HepG2 (cell line): ENCODE data around the gene MRPL30. TPM values are rescaled to one million over a fixed set of nuclear protein-coding genes. Genes with fewer than 3 reads are reported as not detected.

Experiments
- EHMT2 ChIP-seq: fragments of 200-600 bp; sonication (generic); IDR thresholded peaks from 2 replicates; pipeline ENCODE4 v1.7.0; 2017; ENCODE audit warnings: antibody characterized with exemption, low read depth, low read length, borderline replicate concordance
- FOXC1 ChIP-seq: sonication (generic); formaldehyde crosslinking; IDR thresholded peaks from 2 replicates; pipeline ENCODE4 v1.8.0; 2022; ENCODE audit warnings: mild to moderate bottlenecking, missing genetic modification reagents, borderline replicate concordance
- HMG20A ChIP-seq: IDR thresholded peaks from 2 replicates; pipeline ENCODE4 v1.6.1; 2016; ENCODE audit warnings: borderline replicate concordance
- HOXA3 ChIP-seq: sonication (generic); formaldehyde crosslinking; IDR thresholded peaks from 2 replicates; pipeline ENCODE4 v1.5.0; 2020; ENCODE audit warnings: missing genetic modification reagents
- MTA3 ChIP-seq: sonication (generic); formaldehyde crosslinking; IDR thresholded peaks from 2 replicates; pipeline ENCODE4 v1.4.0; 2020; ENCODE audit warnings: missing genetic modification reagents
- NR2F6 ChIP-seq, 2 experiments: IDR thresholded peaks; 2 replicates each; pipeline ENCODE4 v1.6.1; 2016; ENCODE audit warnings: antibody characterized with exemption in 1 of 2, mild to moderate bottlenecking in 1 of 2
- REXO4 ChIP-seq: sonication (generic); formaldehyde crosslinking; IDR thresholded peaks from 2 replicates; pipeline ENCODE4 v1.8.0; 2022; ENCODE audit warnings: missing genetic modification reagents, mild to moderate bottlenecking, borderline replicate concordance
- SNAPC2 ChIP-seq: sonication (generic); formaldehyde crosslinking; IDR thresholded peaks from 2 replicates; pipeline ENCODE4 v1.8.1; 2022; ENCODE audit warnings: mild to moderate bottlenecking, missing genetic modification reagents
- SP2 ChIP-seq: sonication (generic); formaldehyde crosslinking; IDR thresholded peaks from 2 replicates; pipeline ENCODE4 v1.5.1; 2020; ENCODE audit warnings: mild to moderate bottlenecking, missing genetic modification reagents
- STAG1 ChIP-seq: sonication (generic); formaldehyde crosslinking; IDR thresholded peaks from 2 replicates; pipeline ENCODE4 v1.4.0; 2020; ENCODE audit warnings: missing genetic modification reagents
- ZFP41 ChIP-seq: sonication (generic); formaldehyde crosslinking; IDR thresholded peaks from 2 replicates; pipeline ENCODE4 v1.4.0; 2020; ENCODE audit warnings: mild to moderate bottlenecking, missing genetic modification reagents, borderline replicate concordance
- ZNF530 ChIP-seq: sonication (generic); formaldehyde crosslinking; IDR thresholded peaks from 2 replicates; pipeline ENCODE4 v1.5.0; 2020; ENCODE audit warnings: low read depth, mild to moderate bottlenecking, missing genetic modification reagents
- polyA plus RNA-seq, 8 experiments: library from polyadenylated mRNA; depleted of rRNA in 3 of 8; stranded (reverse) in 7 of 8; unstranded in 1 of 8; fragments of >200 nt; fragmentation: Illumina TruSeq in 4 of 8; extraction: Trizol in 4 of 8; gene quantifications; 2 replicates each; pipeline versions ENCODE4 v1.2.1 to v1.2.3, GENCODE V29; 2011 to 2016; ENCODE audit warnings: low read depth in 4 of 8, missing spikeins in 1 of 8, mixed read lengths in 1 of 8; ENCODE audit not compliant: insufficient read depth in 1 of 8
- total RNA-seq, 5 experiments: library from RNA; depleted of rRNA; stranded (reverse); fragments of >200 nt; fragmentation: Illumina TruSeq; extraction: Trizol; gene quantifications; 2 replicates each; pipeline ENCODE4 v1.2.3, GENCODE V29; 2016; ENCODE audit warnings: low read depth in 1 of 5
- TF ChIP-seq, protein P1 (sequence below): sonication (generic); formaldehyde crosslinking; IDR thresholded peaks from 2 replicates; pipeline ENCODE4; 2020; ENCODE audit warnings: missing genetic modification reagents, mild to moderate bottlenecking, borderline replicate concordance
- TF ChIP-seq, protein P2 (sequence below): sonication (generic); formaldehyde crosslinking; IDR thresholded peaks from 2 replicates; pipeline ENCODE4 v1.8.0; 2022; ENCODE audit warnings: mild to moderate bottlenecking, missing genetic modification reagents; ENCODE audit not compliant: insufficient replicate concordance
- TF ChIP-seq, protein P3 (sequence below): IDR thresholded peaks from 2 replicates; pipeline ENCODE4 v1.6.1; 2016; ENCODE audit warnings: low read depth, borderline replicate concordance
- TF ChIP-seq, protein P4 (sequence below): sonication (generic); formaldehyde crosslinking; IDR thresholded peaks from 2 replicates; pipeline ENCODE4 v1.4.0; 2020; ENCODE audit warnings: missing genetic modification reagents
- TF ChIP-seq, protein P5 (sequence below): sonication (generic); formaldehyde crosslinking; IDR thresholded peaks from 2 replicates; pipeline ENCODE4 v1.8.1; 2023; ENCODE audit warnings: missing genetic modification reagents, mild to moderate bottlenecking, borderline replicate concordance

Gene MRPL30
- total and polyA plus RNA-seq, 2 of the 13 experiments (the other 11 are each of a cell fraction or from before 2014, with no cell fraction given): 30.2 to 75.3 TPM

DNA sequence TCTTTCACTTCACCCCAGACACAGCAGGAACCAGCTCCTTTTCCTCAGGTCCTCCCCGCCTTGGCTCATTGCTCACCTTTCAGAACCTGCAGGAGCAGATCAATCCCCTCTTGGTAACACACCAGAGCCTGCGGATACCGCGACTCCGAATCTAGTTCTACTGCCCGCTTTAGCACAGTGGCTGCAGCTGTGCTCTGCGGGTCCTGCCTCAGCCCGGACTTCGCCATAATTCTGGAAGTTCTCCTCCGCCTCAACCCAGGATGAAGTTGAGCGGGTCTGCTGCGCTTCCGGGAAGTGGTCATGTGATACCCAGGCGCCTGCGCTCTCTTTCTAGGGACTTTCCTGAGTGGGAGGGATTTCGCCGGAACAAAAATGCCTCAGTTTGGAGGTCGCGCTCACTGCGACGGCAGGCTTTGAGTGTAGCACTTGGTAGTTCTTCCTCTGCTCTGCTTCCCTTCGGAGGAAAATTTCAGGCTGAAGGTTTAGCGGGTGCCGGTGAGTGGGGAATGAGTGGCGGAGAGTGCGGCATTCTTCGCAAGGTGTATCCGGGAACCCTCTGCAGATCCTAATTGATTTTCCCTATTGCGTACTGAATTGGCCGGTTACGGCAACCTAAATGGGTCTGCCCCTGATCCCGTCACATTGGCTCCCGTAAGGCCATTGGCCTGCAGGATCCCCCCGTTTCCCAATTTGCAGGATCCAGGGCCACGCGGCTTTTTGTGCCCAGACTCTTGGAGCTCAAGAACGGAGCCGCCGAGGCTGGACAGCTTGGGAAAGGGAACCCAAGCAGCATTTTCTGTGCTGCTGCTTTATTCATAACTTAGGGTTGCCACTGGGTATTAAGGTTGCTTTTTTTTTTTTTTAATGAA lies at the start of gene MRPL30, which contains the start of gene MITD1 (continued):
- TF ChIP-seq, protein P1, sequence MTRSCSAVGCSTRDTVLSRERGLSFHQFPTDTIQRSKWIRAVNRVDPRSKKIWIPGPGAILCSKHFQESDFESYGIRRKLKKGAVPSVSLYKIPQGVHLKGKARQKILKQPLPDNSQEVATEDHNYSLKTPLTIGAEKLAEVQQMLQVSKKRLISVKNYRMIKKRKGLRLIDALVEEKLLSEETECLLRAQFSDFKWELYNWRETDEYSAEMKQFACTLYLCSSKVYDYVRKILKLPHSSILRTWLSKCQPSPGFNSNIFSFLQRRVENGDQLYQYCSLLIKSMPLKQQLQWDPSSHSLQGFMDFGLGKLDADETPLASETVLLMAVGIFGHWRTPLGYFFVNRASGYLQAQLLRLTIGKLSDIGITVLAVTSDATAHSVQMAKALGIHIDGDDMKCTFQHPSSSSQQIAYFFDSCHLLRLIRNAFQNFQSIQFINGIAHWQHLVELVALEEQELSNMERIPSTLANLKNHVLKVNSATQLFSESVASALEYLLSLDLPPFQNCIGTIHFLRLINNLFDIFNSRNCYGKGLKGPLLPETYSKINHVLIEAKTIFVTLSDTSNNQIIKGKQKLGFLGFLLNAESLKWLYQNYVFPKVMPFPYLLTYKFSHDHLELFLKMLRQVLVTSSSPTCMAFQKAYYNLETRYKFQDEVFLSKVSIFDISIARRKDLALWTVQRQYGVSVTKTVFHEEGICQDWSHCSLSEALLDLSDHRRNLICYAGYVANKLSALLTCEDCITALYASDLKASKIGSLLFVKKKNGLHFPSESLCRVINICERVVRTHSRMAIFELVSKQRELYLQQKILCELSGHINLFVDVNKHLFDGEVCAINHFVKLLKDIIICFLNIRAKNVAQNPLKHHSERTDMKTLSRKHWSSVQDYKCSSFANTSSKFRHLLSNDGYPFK (CRISPR knock-in tag): peak; percentile 94
- peak; percentile 23 for TF ChIP-seq STAG1 (CRISPR knock-in tag)
- TF ChIP-seq REXO4 (CRISPR knock-in tag): no peak
- TF ChIP-seq, protein P2, sequence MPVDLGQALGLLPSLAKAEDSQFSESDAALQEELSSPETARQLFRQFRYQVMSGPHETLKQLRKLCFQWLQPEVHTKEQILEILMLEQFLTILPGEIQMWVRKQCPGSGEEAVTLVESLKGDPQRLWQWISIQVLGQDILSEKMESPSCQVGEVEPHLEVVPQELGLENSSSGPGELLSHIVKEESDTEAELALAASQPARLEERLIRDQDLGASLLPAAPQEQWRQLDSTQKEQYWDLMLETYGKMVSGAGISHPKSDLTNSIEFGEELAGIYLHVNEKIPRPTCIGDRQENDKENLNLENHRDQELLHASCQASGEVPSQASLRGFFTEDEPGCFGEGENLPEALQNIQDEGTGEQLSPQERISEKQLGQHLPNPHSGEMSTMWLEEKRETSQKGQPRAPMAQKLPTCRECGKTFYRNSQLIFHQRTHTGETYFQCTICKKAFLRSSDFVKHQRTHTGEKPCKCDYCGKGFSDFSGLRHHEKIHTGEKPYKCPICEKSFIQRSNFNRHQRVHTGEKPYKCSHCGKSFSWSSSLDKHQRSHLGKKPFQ (CRISPR knock-in tag): no peak
- TF ChIP-seq MTA3 (CRISPR knock-in tag): no peak
- TF ChIP-seq NR2F6 (IDR thresholded peaks at IDR 0.05): peak; percentile 48
- TF ChIP-seq NR2F6 (CRISPR knock-in tag; IDR thresholded peaks at IDR 0.05): peak; percentile 77
- TF ChIP-seq, protein P3, sequence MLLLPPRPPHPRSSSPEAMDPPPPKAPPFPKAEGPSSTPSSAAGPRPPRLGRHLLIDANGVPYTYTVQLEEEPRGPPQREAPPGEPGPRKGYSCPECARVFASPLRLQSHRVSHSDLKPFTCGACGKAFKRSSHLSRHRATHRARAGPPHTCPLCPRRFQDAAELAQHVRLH (CRISPR knock-in tag): peak; percentile 98
- peak; percentile 97 for TF ChIP-seq HOXA3 (CRISPR knock-in tag)
- TF ChIP-seq EHMT2: peak; percentile 80; the same call in 1 of the 2 replicates
- peak; percentile 96; the same call in 1 of the 2 replicates for TF ChIP-seq ZFP41 (CRISPR knock-in tag)
- no peak for TF ChIP-seq ZNF530
- TF ChIP-seq, protein P4, sequence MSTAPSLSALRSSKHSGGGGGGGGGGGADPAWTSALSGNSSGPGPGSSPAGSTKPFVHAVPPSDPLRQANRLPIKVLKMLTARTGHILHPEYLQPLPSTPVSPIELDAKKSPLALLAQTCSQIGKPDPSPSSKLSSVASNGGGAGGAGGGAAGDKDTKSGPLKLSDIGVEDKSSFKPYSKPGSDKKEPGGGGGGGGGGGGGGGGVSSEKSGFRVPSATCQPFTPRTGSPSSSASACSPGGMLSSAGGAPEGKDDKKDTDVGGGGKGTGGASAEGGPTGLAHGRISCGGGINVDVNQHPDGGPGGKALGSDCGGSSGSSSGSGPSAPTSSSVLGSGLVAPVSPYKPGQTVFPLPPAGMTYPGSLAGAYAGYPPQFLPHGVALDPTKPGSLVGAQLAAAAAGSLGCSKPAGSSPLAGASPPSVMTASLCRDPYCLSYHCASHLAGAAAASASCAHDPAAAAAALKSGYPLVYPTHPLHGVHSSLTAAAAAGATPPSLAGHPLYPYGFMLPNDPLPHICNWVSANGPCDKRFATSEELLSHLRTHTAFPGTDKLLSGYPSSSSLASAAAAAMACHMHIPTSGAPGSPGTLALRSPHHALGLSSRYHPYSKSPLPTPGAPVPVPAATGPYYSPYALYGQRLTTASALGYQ (CRISPR knock-in tag): peak; percentile 78
- TF ChIP-seq HMG20A: no peak; the same call in 1 of the 2 replicates
- 0 out of 2 replicates have a peak, but pooled peaks have one; percentile 68 for TF ChIP-seq SNAPC2 (CRISPR knock-in tag)
- peak; percentile 98 for TF ChIP-seq FOXC1 (CRISPR knock-in tag)
- TF ChIP-seq SP2: peak; percentile 45; the same call in 1 of the 2 replicates
- TF ChIP-seq, protein P5, sequence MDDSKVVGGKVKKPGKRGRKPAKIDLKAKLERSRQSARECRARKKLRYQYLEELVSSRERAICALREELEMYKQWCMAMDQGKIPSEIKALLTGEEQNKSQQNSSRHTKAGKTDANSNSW (CRISPR knock-in tag): peak; percentile 93; the same call in 1 of the 2 replicates
